ENCODE data around the gene PATZ1. TPM values are rescaled to one million over a fixed set of nuclear protein-coding genes. Genes with fewer than 3 reads are reported as not detected.

The PATZ1 gene
- total RNA-seq, 1 donor from 2014 or later, result 24.0 TPM

GRCh38 chr22:31302537-31302936, 43.6 kb downstream of the PATZ1 start:
- FAIRE-seq, result no peak

GRCh38 chr22:31302006-31302405, 44.1 kb downstream of the PATZ1 start:
- Histone ChIP-seq H3K4me2 (ENCODE audit: low read length) (no peak overlapping the region), H3K27me3 (ENCODE audit: insufficient read depth, low read length) (peaks cover 16% of the 10 kb centered on the region), H3K4me1 (ENCODE audit: insufficient read depth, low read length) (no peaks in the 10 kb centered on the region), H3K79me2 (ENCODE audit: insufficient read depth, low read length) (no peaks in the 10 kb centered on the region), H4K20me1 (ENCODE audit: insufficient read depth, low read length) (no peaks in the 10 kb centered on the region), H3K36me3 (ENCODE audit: insufficient read depth, low read length) (no peaks in the 10 kb centered on the region), H3K9me3 (ENCODE audit: insufficient read depth, low read depth, low read length) (no peaks in the 10 kb centered on the region), H3K27ac (ENCODE audit: low read depth, low read length) (no peak overlapping the region), H3K4me3 (ENCODE audit: insufficient read depth, low read depth, low read length) (no peak overlapping the region), H2AFZ (ENCODE audit: low read depth, low read length) (no peak overlapping the region), H3K9ac (ENCODE audit: low read length) (no peak overlapping the region)
- FAIRE-seq (no peak), DNase-seq (ENCODE audit: low read depth) (no peak)
- Mint-ChIP-seq H3K4me1 (ENCODE audit: low read depth, unreplicated experiment) (peaks cover 2% of the 10 kb centered on the region), H3K27me3 (ENCODE audit: low read depth, unreplicated experiment) (peaks cover 1% of the 10 kb centered on the region), H3K9me3 (ENCODE audit: unreplicated experiment) (no peaks in the 10 kb centered on the region), H3K36me3 (ENCODE audit: low read depth, unreplicated experiment) (no peaks in the 10 kb centered on the region), H3K27ac (ENCODE audit: unreplicated experiment) (no peak overlapping the region), H3K4me3 (ENCODE audit: unreplicated experiment) (no peak overlapping the region)
- TF ChIP-seq, protein P1, sequence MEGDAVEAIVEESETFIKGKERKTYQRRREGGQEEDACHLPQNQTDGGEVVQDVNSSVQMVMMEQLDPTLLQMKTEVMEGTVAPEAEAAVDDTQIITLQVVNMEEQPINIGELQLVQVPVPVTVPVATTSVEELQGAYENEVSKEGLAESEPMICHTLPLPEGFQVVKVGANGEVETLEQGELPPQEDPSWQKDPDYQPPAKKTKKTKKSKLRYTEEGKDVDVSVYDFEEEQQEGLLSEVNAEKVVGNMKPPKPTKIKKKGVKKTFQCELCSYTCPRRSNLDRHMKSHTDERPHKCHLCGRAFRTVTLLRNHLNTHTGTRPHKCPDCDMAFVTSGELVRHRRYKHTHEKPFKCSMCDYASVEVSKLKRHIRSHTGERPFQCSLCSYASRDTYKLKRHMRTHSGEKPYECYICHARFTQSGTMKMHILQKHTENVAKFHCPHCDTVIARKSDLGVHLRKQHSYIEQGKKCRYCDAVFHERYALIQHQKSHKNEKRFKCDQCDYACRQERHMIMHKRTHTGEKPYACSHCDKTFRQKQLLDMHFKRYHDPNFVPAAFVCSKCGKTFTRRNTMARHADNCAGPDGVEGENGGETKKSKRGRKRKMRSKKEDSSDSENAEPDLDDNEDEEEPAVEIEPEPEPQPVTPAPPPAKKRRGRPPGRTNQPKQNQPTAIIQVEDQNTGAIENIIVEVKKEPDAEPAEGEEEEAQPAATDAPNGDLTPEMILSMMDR (IDR thresholded peaks at IDR 0.05; ENCODE audit: insufficient read depth, low read depth, low read length), result no peak
- TF ChIP-seq EZH2 (IDR thresholded peaks at IDR 0.05; ENCODE audit: insufficient read depth, low read length), result no peak

More at GRCh38 chr22:31302537-31302936, 43.6 kb downstream of the PATZ1 start:
- Mint-ChIP-seq H3K36me3 (ENCODE audit: low read depth, unreplicated experiment) (no peaks in the 10 kb centered on the region), H3K9me3 (ENCODE audit: unreplicated experiment) (no peaks in the 10 kb centered on the region), H3K4me1 (ENCODE audit: low read depth, unreplicated experiment) (no peaks in the 10 kb centered on the region), H3K27ac (ENCODE audit: unreplicated experiment) (no peak overlapping the region), H3K4me3 (ENCODE audit: unreplicated experiment) (no peak overlapping the region), H3K27me3 (ENCODE audit: low read depth, unreplicated experiment) (peaks cover 1% of the 10 kb centered on the region)
- TF ChIP-seq EZH2 (IDR thresholded peaks at IDR 0.05; ENCODE audit: insufficient read depth, low read length), result no peak
- TF ChIP-seq, protein P1 (IDR thresholded peaks at IDR 0.05; ENCODE audit: insufficient read depth, low read depth, low read length), result no peak
- no peak for DNase-seq (ENCODE audit: low read depth)
- Histone ChIP-seq H3K4me3 (ENCODE audit: insufficient read depth, low read depth, low read length) (no peak overlapping the region), H3K4me1 (ENCODE audit: insufficient read depth, low read length) (no peaks in the 10 kb centered on the region), H2AFZ (ENCODE audit: low read depth, low read length) (no peak overlapping the region), H3K9me3 (ENCODE audit: insufficient read depth, low read depth, low read length) (no peaks in the 10 kb centered on the region), H3K27ac (ENCODE audit: low read depth, low read length) (no peak overlapping the region), H3K27me3 (ENCODE audit: insufficient read depth, low read length) (peaks cover 16% of the 10 kb centered on the region), H3K36me3 (ENCODE audit: insufficient read depth, low read length) (no peaks in the 10 kb centered on the region), H4K20me1 (ENCODE audit: insufficient read depth, low read length) (no peaks in the 10 kb centered on the region), H3K79me2 (ENCODE audit: insufficient read depth, low read length) (no peaks in the 10 kb centered on the region), H3K9ac (ENCODE audit: low read length) (no peak overlapping the region), H3K4me2 (ENCODE audit: low read length) (no peak overlapping the region)

DNA sequence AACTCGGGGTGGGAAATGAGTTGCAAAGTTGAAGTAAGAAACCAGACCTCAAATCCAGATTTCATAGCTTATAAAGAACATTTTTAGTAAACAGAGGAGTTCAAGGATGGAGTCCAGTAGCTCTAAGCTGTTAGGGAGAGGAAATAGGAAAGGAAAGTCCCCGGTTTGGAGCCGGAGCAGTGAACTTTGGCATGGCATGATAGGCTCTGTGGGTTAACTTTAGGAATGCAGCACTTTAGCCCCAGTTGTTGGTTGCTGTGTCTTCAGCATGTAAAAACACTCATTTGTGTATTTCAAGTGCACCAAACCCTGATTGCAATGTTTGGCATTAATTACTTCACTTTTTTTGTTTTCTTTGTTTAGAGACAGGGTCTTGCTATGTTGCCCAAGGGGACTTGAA, 45.2 kb downstream of the PATZ1 start:
- H3K27me3 Mint-ChIP-seq (ENCODE audit: low read depth, unreplicated experiment), result peaks cover 1% of the 10 kb centered on the region
- no peaks in the 10 kb centered on the region for H3K9me3 Mint-ChIP-seq (ENCODE audit: unreplicated experiment)

More for the DNA sequence above, 45.2 kb downstream of the PATZ1 start:
- FAIRE-seq (no peak), DNase-seq (ENCODE audit: low read depth) (no peak)
- no peaks in the 10 kb centered on the region for H3K36me3 ChIP-seq (ENCODE audit: insufficient read depth, low read length)
- H2AFZ ChIP-seq (ENCODE audit: low read depth, low read length), result no peak overlapping the region
- H3K27me3 ChIP-seq (ENCODE audit: insufficient read depth, low read length), result peaks cover 16% of the 10 kb centered on the region
- no peak overlapping the region for H3K27ac ChIP-seq (ENCODE audit: low read depth, low read length)
- no peak overlapping the region for H3K4me3 Mint-ChIP-seq (ENCODE audit: unreplicated experiment)
- TF ChIP-seq, protein P1 (IDR thresholded peaks at IDR 0.05; ENCODE audit: insufficient read depth, low read depth, low read length), result no peak
- TF ChIP-seq EZH2 (IDR thresholded peaks at IDR 0.05; ENCODE audit: insufficient read depth, low read length), result no peak
- H4K20me1 ChIP-seq (ENCODE audit: insufficient read depth, low read length), result no peaks in the 10 kb centered on the region
- no peak overlapping the region for H3K4me2 ChIP-seq (ENCODE audit: low read length)
- no peak overlapping the region for H3K27ac Mint-ChIP-seq (ENCODE audit: unreplicated experiment)
- H3K9me3 ChIP-seq (ENCODE audit: insufficient read depth, low read depth, low read length), result no peaks in the 10 kb centered on the region
- H3K36me3 Mint-ChIP-seq (ENCODE audit: low read depth, unreplicated experiment), result no peaks in the 10 kb centered on the region
- no peak overlapping the region for H3K4me3 ChIP-seq (ENCODE audit: insufficient read depth, low read depth, low read length)
- H3K4me1 Mint-ChIP-seq (ENCODE audit: low read depth, unreplicated experiment), result peaks cover 13% of the 10 kb centered on the region
- no peak overlapping the region for H3K9ac ChIP-seq (ENCODE audit: low read length)
- H3K4me1 ChIP-seq (ENCODE audit: insufficient read depth, low read length), result no peaks in the 10 kb centered on the region
- no peaks in the 10 kb centered on the region for H3K79me2 ChIP-seq (ENCODE audit: insufficient read depth, low read length)
